Chondrocyte (in vitro differentiated cells): ENCODE measurements around the gene PRCD. TPM values are rescaled to one million over a fixed set of nuclear protein-coding genes. Genes with fewer than 3 reads are reported as not detected.

Experiments used
- DNase-seq: peaks from one replicate; pipeline ENCODE4 v3.0.0; 2021; ENCODE audit warnings: mixed read lengths, low spot score
- H3K27ac Mint-ChIP-seq: one replicate; pipeline ENCODE4 v1.8.0; 2021; ENCODE audit warnings: mild to moderate bottlenecking, moderate library complexity, mixed read lengths; ENCODE audit not compliant: unreplicated experiment
- H3K27me3 Mint-ChIP-seq: 2 replicates; pipeline ENCODE4 v1.8.0; 2021; ENCODE audit warnings: low read depth, mixed read lengths
- H3K36me3 Mint-ChIP-seq: 2 replicates; pipeline ENCODE4 v1.8.0; 2021; ENCODE audit warnings: low read depth, mixed read lengths
- H3K4me1 Mint-ChIP-seq: 2 replicates; pipeline ENCODE4 v1.8.0; 2021; ENCODE audit warnings: low read depth, mild to moderate bottlenecking, mixed read lengths
- H3K4me3 Mint-ChIP-seq: one replicate; pipeline ENCODE4 v1.8.0; 2021; ENCODE audit warnings: mild to moderate bottlenecking, moderate library complexity, mixed read lengths; ENCODE audit not compliant: unreplicated experiment
- H3K9me3 Mint-ChIP-seq: 2 replicates; pipeline ENCODE4 v1.8.0; 2021; ENCODE audit warnings: low read depth, mixed read lengths
- CTCF ChIP-seq: fragments of 200-600 bp; sonication (generic); IDR thresholded peaks from 2 replicates; pipeline ENCODE4 v1.5.0; 2021; ENCODE audit warnings: antibody characterized with exemption, mild to moderate bottlenecking, moderate library complexity
- total RNA-seq: library from RNA; stranded (reverse); gene quantifications from 3 replicates; pipeline ENCODE4 v1.2.1, GENCODE V29; 2021

Gene PRCD
- total RNA-seq, 1 donor from 2014 or later = 0.55 TPM

- H3K4me3 Mint-ChIP-seq = peak within 1 kb of the TSS; percentile 78
- no peaks in the 10 kb centered on the region for H3K27me3 Mint-ChIP-seq
- H3K36me3 Mint-ChIP-seq = no peaks in the 10 kb centered on the region
- H3K4me1 Mint-ChIP-seq = peaks cover 36% of the 10 kb centered on the region
- peak within 1 kb of the TSS; percentile 69 for H3K27ac Mint-ChIP-seq
- no peak for DNase-seq
- no peak for TF ChIP-seq CTCF
- no peaks in the 10 kb centered on the region for H3K9me3 Mint-ChIP-seq
Measured at GRCh38 chr17:76501018-76501826, 38.6 kb upstream of the PRCD start, which contains the start of gene RHBDF2. Gene RHBDF2 (minus strand): TSS chr17:76501423. CDS start chr17:76481524, 19,899 bp downstream.

GRCh38 chr17:76501827-76502307, 38.0 kb upstream of the PRCD start:
- Mint-ChIP-seq H3K27me3 (no peaks in the 10 kb centered on the region), H3K9me3 (no peaks in the 10 kb centered on the region), H3K36me3 (no peaks in the 10 kb centered on the region), H3K4me3 (peak overlapping the region; percentile 78), H3K4me1 (peaks cover 36% of the 10 kb centered on the region), H3K27ac (no peak overlapping the region)
- TF ChIP-seq CTCF = no peak
- no peak for DNase-seq

- no peak for DNase-seq
- Mint-ChIP-seq H3K27me3 (peaks cover under 1% of the 10 kb centered on the region), H3K27ac (no peak overlapping the region), H3K9me3 (no peaks in the 10 kb centered on the region), H3K4me3 (no peak overlapping the region), H3K36me3 (no peaks in the 10 kb centered on the region), H3K4me1 (peaks cover 34% of the 10 kb centered on the region)
- TF ChIP-seq CTCF = no peak
Measured at GRCh38 chr17:76502341-76503211, 37.3 kb upstream of the PRCD start.

- H3K4me3 Mint-ChIP-seq = no peak overlapping the region
- no peak for DNase-seq
- peaks cover 19% of the 10 kb centered on the region for H3K4me1 Mint-ChIP-seq
- no peak overlapping the region for H3K27ac Mint-ChIP-seq
- peaks cover 13% of the 10 kb centered on the region for H3K27me3 Mint-ChIP-seq
- no peaks in the 10 kb centered on the region for H3K9me3 Mint-ChIP-seq
- H3K36me3 Mint-ChIP-seq = no peaks in the 10 kb centered on the region
- TF ChIP-seq CTCF = peak; percentile 38
Measured at GRCh38 chr17:76504117-76504516, 35.7 kb upstream of the PRCD start.
